Activated CD4-positive, alpha-beta T cell treated with anti-CD3 and anti-CD28 coated beads for 4 hours (primary cell): ENCODE measurements around the gene TMEM238.
"Not testable (repeated sequence)": the region's sequence is repeated elsewhere in the genome, so short reads cannot be mapped to it uniquely, and the experiment has no call there.

Experiments
- DNase-seq, 2 donors: peaks; one replicate each; pipeline ENCODE4 v3.0.0-alpha.2; 2020

Gene TMEM238, protein sequence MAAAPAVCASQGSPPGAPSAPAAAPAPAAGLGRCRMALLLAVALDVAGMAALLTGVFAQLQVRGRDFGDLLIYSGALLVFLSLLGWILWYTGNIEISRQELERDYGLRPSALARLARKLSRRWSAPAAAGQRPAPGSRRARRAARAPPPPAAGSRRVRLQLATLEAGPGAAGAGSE

DNA sequence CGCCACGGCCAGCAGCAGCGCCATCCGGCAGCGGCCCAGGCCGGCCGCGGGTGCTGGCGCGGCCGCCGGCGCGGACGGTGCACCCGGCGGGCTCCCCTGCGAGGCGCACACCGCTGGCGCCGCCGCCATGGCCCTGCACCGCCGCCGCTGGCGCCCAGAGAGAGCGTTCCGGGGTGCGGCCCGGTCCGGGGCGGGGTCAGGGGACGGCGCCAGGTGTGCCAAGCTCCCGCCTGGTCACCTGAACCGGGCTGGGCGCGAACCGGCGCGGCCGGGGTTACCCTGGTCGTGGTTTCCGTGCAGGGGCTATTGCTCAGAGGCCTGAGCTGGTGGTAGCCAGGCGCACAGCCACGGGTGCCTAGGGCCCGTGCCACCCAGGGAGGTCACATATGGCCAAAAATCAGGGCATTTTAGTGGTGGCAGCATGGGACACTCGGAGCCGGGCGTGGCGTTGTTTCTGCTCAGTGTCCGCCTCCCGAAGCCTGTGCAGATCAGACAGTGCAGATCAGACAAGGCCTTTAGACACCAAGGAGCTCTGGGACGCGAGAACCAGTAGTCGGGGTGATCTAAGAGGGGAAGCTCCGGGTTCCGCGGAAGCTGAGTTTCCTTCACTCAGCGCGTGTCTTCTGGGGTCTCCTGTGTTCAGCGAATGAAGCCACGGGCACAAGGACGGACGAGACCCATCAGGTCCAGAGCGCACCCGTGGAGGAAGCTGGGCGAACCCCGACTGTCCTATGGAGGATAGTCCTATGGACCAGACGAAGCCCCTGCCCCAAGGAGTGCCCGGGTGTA, at the start of gene TMEM238:
Gene TMEM238, minus strand, starts transcription at position 162 of the 789 bp plus-strand sequence. Its CDS starts 33 bp downstream, at position 129.
- DNase-seq = peak; percentile 26 to 38

DNA sequence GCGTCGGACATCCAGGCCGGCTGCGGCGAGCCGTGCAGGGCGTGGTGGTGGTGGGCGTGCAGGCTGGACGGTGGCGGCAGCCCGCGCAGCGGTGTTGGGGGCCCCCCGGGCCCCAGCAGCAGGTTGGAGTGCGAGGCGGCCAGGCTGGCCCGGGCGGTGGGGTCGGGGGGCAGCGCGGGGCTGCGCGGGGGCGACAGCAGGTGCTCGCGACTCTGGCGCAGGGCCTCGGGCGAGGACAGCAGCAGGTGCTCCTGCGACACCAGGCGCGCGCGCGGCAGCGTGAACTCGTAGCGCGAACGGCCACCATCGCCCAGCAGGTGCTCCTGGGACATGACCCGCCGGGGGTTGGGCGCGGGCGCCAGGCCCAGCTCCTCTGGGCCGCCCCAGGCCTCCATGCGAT, 49.2 kb upstream of the TMEM238 start:
- DNase-seq = no peak

DNA sequence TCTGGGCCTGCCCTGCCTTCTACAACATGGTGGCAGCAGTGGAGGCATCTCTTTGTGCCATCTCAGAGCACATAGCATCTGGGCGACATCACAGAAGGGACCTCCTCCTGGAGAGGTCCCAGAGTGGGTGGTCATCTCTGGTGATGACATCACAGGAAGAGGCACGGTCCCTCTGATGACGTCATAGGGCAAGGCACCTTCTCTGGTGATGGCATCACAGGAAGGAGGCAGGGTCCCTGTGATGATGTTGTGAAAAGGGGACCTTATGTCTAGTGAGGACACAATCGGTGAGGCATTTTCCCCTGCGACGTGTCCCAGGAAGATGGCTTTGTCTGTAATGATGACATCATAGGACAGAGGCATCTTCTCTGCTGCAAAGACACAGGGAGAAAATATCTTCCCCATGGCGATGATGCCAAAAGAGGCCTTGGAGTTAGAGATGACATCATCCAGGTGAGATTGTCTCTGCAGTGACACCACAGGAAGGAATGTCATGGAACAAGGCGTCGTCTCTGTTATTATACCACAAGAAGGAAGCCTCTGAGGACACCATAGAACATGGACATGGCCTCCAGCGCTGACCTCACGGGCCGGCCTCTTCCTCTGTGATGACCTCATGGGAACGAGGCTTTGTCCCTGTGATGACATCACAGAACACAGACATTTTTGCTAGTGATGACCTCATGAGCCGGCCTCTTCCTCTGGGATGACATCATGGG, 48.3 kb upstream of the TMEM238 start:
- no peak for DNase-seq

DNA sequence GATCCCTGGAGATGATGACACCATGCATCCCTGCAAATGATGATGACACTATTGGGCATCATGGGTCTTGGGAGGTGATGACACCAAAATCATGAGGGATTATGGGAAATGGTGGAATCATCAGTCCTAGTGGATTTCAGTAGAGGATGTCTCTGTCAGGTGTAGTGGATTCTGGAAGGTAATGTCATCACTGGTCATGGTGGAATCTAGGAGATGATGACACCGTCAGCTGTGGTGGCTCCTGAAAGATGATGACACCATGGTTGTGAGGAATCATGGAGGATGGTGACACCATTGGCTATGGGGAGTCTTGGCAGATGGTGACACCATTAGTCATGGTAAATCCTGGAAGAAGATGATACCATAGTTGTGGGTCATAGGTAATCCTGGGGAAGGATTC, 47.1 kb upstream of the TMEM238 start:
- DNase-seq = no peak

DNA sequence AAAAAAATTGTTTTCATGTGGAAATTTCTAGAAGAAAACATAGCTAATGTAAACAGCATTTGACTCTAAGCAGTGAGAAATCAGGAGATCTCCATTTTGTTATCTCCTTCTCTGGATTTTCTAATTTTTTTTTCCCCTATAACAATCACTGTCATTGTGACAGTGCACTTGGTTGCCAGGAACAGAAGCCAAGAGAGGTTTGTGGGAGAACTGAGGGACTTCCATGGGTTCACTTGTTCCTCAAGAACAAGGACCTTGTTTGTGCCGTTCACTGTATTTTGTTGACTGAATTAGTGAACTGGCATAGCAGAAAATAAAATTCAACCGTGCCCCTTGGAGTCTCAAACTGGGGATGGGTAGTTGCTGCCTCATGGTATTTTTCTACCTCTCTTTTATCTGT, 42.0 kb upstream of the TMEM238 start:
- DNase-seq = no peak

DNA sequence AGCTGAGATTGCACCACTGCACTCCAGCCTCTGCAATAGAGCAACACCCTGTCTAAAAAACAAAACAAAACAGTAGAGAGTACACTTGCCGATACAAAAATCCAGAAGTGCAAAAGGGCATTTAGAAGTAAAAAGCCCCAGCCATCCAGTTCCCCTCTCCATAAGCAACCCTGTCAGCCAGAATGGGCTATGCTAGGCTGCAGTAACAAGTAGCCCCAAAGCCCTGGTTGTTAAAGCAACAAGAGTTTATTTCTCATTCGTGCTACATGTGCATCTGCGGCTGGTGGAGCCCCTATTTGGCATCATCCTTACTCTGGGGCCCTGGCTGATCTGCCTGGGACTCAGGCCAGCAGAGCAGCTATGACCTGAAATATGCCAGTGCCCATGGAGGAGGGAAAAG, 40.4 kb upstream of the TMEM238 start:
- DNase-seq = no peak

DNA sequence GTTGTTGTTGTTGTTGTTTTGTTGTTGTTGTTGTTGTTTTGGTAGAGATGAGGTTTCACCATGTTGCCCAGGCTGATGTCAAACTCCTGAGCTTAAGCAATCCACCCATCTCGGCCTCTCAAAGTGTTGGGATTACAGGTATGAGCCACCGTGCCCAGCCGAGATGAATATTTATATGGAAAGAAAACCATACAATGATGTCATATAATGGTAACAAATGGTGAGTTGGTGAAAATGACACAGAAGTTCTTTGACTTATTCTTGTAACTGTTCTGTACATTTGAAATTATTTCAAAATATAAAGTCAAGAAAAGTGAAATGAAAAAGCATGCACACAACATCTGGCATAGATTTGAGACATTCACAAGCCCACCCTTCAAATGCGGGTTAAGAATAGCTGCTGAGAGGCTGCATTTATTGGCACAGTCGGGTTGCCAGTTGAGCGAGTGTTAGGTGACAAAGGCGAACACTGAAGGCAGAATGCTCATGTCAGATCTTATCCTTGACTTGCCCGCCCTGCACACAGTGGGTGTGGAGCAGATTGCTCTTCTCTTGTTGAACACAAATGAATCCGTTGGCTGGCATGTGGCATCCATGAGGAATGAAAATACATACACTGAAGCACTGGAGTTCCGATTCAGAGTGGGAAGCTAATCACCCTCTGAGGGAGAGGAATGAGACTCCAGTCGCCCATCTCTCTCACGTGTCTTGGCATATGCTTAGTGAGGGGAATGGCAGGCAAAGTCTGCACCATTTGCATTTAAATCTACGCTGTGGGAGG, 39.3 kb upstream of the TMEM238 start:
- no peak for DNase-seq

DNA sequence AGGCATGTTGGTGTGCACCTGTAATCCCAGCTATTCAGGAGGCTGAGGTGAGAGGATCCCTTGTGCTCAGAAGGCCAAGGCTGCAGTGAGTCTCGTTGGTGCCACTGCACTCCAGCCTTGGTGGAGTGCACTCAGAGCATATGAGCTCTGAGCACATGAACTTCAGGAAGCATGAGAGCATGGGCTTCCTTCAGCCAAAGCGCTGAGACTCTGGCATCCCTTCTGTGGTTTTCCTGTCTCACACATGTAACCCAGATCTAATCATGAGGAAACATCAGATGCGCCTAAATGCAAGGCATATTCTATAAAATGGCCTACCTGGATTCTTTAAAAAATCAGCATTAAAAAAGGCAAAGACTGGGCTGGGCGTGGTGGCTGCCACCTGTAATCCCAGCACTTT, 37.2 kb upstream of the TMEM238 start:
- not testable (repeated sequence) for DNase-seq

DNA sequence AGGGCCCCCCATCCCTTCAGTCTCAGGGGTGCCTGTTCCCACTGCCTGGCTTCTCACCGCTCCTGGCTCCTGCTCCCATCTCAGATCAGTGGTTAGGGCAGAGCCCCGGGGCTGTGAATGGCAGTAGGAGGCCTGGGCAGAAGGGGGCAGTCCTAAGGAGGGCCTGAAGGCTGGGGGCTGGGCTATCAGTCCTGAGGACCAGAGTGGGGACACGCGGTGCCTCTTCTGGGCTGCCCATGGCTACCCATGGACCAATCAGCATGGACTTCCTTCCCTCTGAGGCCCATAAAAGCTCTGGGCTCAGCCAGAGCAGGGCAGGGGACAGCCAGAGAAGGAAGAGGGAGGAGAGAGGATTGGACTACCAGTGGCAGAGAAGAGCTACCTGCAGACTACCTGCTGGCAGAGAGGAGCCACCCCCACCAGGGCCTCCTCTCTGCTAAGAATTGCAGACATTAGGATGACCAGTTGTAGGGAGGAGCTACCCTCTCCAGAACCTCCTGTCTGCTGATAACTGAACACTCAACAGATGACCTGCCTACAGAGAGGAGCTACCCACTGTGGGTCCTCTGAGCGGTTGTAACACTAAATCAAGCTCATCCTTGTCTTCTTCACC, 35.6 kb upstream of the TMEM238 start:
- DNase-seq = no peak

DNA sequence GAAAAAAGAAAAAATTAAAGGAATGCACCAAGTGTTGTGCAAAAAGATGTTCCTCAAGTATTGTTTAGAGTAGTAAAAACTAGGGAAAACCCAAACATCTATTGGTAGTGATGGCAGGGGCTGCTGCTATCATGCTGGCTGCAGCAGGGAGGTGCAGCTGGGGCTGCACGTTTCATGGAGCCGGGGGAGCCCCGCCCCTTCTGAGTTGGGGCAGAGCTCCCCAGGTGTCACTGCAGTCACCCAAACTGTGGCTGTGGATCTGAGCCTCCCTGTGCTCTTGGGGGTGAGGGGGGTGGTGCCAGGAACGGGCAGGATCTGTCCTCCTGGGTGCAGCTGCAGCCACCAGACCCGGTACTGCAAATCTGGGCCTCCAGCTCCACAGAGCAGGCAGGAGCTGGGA, 35.0 kb upstream of the TMEM238 start:
- DNase-seq = no peak

DNA sequence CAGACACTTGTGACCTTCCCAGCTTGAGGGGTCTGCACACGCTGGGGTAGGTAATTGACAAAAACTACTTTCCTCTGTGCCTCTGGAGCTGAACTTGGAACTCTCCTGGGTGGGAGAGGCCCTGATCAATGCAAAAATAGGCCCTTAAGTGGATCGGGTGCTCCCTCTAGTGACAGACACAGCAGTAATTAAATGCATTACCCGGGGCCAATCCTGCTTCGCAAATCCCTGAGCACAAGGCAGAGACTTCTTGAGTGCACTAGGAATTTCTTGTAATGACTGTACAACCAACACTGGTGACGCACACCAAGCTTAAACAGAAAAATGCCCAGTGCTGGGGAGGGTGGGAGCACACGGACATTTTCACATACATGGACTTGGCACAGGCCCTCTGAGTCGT, 34.1 kb upstream of the TMEM238 start:
- peak; percentile 41 to 63 for DNase-seq

DNA sequence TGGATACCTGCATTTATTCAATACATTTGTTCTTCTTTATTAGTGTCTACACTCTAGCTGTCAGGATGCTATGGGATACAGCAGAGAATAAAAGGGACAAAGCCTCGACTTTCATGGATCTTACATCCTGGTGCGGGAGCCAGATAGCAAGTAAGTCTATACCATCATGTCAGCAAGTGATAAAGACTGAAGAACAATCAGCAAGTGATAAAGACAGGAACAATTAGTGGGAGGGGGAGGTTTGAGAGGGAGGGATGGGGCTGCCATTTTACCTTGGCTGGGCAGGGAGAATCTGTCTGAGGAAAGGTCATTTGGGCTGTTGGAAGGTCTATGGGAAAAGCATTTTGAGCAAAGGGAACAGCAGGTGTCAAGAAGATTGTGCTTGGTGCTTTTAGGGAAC, 26.1 kb upstream of the TMEM238 start:
- DNase-seq = no peak

DNA sequence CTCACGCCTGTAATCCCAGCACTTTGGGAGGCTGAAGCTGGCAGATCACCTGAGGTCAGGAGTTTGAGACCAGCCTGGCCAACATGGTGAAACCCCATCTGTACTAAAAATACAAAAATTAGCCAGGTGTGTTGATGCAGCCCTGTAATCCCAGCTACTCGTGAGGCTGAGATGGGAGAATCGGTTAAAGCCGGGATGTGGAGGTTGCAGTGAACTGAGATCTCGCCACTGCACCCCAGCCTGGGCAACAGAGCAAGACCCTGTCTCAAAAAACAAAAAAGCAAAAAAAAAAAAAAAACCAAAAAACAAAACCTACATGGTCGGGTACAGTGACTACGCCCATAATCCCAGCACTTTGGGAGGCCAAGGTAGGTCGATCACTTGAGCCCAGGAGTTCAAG, 25.1 kb upstream of the TMEM238 start:
- not testable (repeated sequence) for DNase-seq

DNA sequence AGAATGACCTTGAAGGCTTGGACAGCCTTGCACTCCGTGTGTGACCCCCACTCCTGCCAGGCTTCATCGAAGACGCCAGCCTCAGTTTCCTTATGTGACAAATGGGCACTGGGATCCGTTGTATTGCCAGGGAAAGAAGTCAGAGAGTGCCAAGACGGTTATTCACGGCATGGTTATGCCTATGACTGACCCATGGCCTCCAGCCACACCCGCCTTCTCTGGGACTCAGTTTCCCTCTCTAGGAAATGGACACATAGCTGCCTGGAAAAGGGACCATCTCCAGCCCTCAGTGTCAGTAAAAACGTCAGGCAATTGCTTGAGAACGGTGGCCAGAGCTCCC, 24.4 kb upstream of the TMEM238 start:
- no peak for DNase-seq

DNA sequence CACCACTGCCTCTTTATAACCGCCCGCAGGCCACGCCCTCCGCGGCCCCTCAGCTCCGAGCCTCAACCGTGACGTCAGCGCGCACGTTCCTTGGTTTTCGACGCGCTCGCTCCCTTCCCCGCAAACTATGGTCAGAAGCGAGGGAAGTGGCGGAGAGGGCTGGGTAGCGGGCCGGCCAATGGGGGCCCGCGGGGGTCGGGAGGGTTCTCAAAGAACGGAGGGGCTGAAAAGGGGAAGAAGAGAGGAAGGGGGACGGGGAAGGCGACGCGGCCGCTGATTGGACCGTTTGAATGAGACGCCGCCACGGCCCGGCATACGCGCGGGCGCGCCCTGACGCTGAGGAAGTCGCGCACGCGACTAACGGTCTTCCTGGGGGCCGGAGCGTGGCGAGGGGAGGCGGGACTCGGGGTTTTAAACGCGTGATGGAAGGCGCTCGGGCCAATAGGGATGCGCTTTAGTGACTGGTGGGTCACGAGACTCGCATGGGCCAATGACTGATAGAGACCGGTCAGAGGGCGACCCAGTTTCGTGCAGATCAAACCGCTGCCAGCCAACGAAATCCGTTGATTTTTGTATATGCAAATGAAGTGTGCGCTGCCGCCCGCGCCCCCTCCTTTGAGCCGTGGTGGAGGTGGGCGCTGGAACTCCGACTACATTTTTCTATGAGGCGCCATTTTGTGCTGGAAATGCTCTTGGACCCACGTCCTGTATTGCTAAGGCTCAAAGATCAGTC, 23.9 kb upstream of the TMEM238 start:
- DNase-seq = peak; percentile 93 to 96

DNA sequence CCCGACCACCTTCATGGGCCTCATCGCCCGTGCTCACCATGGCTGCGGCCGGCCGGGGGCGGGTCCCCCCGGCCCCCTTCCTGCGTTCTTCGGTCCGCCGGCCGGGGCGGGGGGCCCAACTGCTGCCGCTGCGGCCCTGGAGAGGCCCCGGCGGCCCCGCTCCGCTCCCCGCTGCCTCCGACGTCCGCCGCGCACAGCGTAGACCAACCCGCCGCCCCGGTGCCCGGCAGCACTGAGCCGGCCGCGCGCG, 23.4 kb upstream of the TMEM238 start, which contains the start of gene UBE2S:
Gene UBE2S, minus strand, starts transcription at position 239 of the 250 bp plus-strand sequence. Its CDS starts 199 bp downstream, at position 40.
- not testable (repeated sequence) for DNase-seq

DNA sequence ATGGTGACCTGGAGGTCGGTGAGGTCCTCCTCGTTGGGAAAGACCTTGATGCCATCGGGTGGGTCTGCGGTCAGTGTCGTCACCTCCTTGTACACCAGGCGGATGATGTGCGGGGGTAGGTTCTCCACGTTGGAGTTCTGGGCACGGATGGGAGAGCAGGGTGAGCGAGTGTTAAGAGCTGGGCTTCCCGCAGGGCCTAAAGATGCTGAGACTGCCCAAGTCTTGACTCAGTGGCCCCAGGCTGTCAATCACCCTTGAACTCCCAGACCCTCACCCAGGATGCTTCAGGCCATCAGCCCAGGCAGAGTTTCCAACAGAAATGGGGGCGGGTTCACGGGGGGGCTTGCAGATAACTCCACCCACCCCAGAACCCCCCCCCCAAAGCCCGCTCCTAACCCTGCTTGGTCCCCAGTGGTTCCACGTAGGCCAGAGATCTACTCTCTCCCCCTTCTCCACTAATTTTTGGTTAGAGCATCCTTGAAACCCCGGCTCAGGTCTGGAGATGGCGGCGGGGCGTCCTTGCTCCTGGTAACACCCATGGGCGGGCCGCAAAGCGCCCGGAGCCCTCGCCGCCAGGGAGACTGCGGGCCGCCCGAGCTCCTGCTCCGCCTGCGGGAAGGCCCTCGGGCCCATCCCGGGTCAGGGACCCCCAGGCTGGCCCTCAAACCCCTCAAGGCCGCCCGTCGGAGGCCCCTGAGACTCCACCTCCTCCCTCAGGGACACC, 22.9 kb upstream of the TMEM238 start:
- DNase-seq = peak in 1 of 2 donors; percentile 24

DNA sequence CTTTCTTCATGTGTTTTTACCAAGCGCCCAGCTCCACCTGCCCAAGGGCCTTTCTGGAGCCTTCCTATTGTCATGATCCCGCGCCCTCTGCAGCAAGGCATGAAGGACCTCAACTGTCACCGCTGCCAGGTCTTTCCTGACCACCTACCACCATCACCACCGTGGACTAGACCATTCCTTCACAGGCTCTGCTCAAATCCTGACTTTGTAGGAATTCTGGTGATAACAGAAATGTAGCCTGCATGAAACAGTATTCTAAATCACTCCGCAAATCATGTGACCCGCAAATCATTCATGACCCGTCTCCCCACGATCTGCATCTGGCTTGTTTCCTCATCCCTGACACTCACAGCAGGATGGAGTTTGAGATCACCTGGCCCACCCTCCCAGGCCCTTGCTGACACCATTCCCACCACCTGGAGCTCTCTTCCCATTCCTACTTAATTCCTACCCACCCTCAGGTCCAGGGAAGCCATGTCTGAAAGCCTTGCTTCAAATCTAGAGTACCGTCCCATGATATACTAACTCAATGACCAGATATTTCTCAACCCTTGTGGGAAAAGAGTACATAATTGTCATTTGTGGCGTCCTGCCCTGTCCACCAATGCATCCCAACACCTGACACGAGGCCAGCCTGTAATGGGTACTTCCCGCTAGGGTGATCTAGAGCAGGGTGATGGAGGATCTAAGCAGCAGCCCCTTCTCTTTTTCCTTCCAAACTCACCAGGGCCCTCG, 22.2 kb upstream of the TMEM238 start:
- DNase-seq = no peak

DNA sequence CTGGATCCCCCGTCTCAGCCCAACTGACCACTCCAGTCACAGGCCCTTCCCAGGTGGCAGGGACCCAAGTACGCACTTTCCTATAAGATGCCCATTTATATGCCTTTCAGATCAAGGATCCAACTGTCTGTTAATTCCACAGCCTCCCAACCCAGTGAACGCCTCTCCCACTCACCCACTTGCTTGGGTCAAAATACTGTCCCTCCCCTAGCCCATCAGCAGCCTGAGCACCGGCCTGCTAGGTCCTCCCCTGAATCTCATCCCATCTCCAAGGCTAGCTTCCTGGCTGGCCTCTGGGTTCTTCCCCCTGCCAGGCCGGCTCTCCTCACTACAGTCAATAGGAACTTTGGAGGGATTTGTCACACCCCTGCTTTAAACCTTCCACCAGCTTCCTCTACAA, 21.5 kb upstream of the TMEM238 start:
- no peak for DNase-seq

DNA sequence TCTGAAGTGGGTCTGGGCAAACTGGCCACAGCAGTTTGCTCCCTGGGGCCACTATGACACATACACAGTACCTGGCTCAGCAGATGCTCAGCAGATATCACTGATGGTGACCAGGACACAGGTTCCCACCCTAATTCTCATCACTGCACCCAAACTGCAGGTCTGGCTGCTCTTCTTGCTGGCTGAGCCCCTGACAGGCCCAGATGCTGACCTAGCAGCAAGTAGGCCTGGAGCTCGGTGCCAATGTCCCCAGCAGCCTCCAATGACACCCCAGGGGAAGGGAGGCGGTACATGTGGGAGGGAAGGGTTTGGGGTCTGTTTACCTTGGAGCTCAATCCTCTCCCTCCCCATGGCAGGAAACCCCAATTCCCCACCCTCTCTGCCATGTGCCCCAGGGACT, 18.4 kb upstream of the TMEM238 start:
- no peak for DNase-seq

DNA sequence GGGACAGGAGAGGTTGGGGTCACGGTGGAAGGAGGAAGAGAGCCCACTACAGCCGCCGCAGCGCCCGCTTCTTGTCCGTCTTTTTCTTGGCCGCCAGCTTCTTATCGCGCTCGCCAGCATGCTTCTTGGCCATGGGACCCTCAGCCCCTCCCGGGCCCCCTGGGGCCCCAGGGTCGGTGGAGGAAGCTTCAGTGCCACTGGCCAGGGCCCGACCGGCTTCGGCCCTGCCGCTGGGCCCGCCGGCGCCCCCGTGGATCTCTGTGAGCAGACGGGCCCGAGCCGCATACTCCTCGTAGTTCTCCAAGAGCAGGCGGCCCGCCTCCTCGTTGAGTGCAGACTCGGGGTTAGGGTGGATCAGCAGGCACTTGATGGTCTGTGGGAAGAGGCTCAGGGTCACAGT, 17.3 kb upstream of the TMEM238 start:
- DNase-seq = not testable (repeated sequence)
